Lung microvascular endothelial cell (primary cell): Measurements from ENCODE around the gene NHEJ1. TPM values are rescaled to one million over a fixed set of nuclear protein-coding genes. Genes with fewer than 3 reads are reported as not detected.

Source experiments
- DNase-seq, 2 donors: peaks; one replicate each; pipeline versions ENCODE4 v3.0.0 to v3.0.0-alpha.2; 2010; ENCODE audit warnings: low read depth in 2 of 2
- total RNA-seq: library from RNA; depleted of rRNA; stranded (reverse); fragments of >200 nt; gene quantifications from 2 replicates; pipeline ENCODE4 v1.2.1, GENCODE V29; 2014

The NHEJ1 gene
- total RNA-seq, 1 donor from 2014 or later, result 13.1 TPM

DNA sequence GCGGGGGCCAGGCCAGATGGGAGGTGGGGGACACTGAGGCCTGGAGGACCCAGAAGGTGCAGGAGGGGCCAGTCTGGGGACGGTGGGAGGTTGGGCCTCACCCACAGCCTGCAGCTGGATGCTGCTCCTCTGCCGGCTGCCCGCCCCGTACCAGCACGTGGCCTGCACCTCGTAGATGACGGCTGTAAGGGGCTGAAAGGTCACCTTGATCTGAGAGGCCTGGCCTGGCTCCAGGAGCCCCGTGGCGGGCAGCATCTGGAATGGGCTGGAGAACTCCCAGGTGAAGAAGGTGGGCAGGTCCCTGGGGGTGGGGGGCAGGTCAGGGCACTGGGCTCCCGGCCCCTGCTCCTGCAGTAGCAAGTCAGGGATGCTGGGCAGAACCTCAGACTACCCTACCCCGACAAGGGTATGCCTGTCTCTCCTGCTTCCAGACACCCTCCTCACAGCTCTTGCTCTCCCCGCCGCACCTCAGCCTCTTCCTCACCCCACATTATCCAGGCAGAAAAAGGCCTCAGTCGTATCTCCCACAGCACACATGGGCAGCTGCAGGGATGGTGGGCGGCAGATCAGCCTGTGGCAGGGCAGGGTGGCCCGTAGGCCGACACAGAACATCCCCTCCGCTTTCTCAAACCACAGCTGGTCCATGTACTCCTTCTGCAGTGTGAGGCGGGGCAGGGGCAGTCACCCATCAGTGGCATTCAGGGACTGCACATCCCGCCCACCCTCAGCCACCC, 129.4 kb downstream of the NHEJ1 start:
- DNase-seq, result no peak

DNA sequence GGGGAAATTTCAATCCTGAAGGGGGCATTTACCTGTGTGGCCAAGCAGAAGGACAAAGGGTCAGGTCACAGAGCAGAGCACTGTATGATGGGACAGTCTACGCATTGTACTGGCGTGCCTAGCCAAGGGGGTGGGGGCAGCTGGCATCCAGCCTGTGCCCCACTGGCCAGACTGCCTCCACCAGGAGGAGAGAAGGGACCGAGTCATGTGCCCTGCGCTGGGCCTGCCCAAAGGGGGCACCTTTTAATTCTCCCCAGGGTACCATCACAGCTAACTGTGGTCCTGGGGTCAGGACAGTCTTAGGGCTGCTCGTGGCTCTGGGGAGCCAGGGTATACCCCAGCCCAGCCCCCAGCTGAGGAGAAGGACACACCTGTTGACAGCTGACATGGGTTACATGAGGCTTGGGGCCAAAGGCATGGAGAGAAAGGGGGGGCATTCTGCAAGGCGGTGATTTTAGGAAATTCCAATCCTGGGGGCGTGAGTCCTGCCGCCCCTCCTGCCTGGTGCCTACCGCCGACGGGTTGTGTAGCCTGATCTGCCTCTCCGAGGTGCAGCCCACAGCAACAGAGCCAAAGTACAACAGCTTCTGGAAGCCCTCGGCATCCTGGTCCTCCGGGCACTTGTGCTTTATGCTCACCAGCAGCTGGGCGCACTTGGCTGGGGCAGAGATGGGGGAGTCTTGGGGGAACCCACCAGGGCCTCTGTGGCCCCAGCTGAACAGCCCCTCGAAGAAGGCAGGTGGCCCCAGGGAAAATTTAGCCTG, 130.3 kb downstream of the NHEJ1 start:
- no peak for DNase-seq

DNA sequence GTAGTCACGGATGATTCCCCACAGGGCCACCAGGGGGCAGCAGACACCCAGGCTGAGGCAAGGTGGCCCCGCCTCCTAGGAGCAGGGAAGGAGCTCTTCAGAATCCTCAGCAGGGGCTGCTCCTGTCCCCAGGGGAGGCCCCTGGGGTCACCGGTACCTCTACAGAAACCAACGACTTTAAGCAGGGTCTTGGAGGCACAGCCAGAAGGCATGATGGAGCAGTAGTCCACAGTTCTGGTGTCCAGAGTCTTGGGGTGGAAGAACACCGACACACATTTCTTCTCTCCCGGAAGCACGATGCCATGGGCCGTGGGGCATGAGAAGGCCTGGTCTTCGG, 130.8 kb downstream of the NHEJ1 start:
- DNase-seq, result peak; percentile 75 to 82

DNA sequence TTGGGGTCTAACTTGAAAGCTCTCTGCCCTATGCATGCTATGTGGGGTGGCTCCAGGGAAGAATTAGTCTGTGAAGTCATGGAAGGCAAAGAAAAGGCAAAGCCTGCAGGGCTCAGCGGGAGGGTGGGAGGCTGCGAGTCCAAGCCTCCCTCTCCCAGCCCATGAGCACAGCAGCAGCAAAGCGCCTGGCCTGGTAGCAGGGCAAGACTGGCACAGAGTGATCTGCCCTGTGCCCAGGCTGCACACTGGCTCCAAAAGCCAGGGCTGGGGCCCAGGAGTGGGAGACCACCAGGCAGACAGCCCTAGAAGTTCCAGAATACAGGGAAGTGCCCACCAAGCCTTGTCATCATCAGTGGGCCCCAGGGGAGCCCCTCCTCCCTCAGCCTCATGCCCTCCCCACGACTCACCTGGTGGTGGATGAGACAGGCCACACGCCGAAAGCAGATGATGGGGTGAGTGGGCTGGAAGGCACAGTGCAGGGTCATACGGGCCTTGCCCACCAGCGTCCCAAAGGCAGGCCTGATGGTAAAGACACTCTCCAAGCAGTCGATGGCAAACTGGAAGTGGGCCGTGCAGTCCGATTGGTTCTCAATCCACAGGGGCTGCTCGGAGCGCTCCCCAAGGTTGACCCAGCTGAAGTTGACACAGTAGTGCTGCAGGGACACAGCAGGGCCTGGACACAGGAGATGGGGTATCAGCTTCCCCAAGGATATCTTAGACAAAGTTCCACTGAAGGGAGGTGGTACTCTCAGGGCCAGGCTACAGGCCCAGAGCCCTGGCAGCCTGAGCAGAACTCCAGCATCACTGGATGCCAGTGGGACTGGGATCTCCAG, 131.4 kb downstream of the NHEJ1 start:
- no peak for DNase-seq

- DNase-seq, result no peak
Observed at GRCh38 chr2:219028141-219028540, 132.5 kb downstream of the NHEJ1 start.

- no peak for DNase-seq
Observed at GRCh38 chr2:219027511-219028055, 133.0 kb downstream of the NHEJ1 start.

- no peak for DNase-seq
Observed at GRCh38 chr2:219026946-219027345, 133.7 kb downstream of the NHEJ1 start.

DNA sequence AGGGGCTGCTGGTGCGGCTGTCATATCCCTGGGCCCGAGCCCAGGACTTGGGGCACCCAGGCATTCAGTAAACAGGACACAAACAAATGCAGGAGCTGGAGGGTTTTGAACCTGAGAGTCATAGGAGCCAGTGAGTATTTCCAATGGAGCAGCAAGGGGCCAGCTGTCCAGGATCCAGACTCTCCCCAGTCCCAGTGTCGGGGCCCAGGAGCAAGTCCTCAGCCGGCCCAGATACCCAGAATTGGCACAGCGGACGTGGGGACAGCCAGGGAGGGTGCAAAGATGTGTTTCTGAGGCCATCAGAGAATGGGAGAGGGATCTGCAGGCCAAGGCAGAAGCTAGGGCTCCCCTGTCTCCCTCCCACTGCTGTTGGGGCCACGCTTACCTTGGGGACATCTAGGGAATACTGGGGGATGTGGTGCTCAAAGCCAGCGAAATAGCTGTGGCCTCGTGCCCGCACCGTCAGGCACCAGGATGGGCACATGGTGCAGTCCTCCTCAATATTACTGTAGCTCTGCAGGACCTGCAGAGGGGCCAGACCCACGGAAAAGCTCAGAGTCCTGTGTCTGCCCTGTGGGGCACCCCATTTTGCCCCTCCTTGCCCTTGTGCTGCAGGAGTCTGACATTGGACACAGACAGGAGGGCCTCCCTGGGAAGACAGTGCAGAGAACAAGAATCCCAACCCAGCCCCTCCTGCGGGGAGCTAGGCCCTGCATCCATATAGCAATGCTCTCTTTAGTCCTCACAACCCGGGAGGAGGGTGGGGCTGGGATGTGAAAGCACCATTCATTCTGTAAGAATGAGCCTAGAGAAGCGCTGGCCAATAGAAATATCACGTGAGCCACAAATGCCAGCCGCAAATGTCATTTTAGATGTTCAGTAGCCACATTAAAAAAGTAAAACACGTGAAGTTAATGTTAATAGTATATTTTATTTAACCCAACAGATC, 134.7 kb downstream of the NHEJ1 start:
- DNase-seq, result no peak

Other genes starting within 250 kb of the NHEJ1 start
- gene CDK5R2, start 201.1 kb downstream of the NHEJ1 start, total RNA-seq, result not detected in 2 replicates
- not detected in 2 replicates for gene FEV, start 175.6 kb downstream of the NHEJ1 start, total RNA-seq
- not detected in 2 replicates for gene CRYBA2, start 167.4 kb downstream of the NHEJ1 start, total RNA-seq
- gene CFAP65, start 119.3 kb downstream of the NHEJ1 start, total RNA-seq, result not detected in 2 replicates
- gene IHH, start 99.9 kb downstream of the NHEJ1 start, total RNA-seq, result not detected in 2 replicates
- 0.44 and 2.0 TPM in 2 replicates for gene SLC23A3, start 9.2 kb upstream of the NHEJ1 start, total RNA-seq
- 15.5 and 26.4 TPM in 2 replicates for gene CNPPD1, start 16.1 kb upstream of the NHEJ1 start, total RNA-seq
- gene RETREG2, start 17.5 kb upstream of the NHEJ1 start, total RNA-seq, result 41.2 and 57.7 TPM in 2 replicates
- 15.9 and 25.2 TPM in 2 replicates for gene ZFAND2B, start 46.0 kb upstream of the NHEJ1 start, total RNA-seq
- 19.4 and 39.1 TPM in 2 replicates for gene ABCB6, start 58.1 kb upstream of the NHEJ1 start, total RNA-seq
- 29.4 and 43.3 TPM in 2 replicates for gene ATG9A, start 68.8 kb upstream of the NHEJ1 start, total RNA-seq
- gene ANKZF1, start 69.0 kb upstream of the NHEJ1 start, total RNA-seq, result 12.4 and 21.2 TPM in 2 replicates
- 2.8 and 4.4 TPM in 2 replicates for gene GLB1L, start 84.6 kb upstream of the NHEJ1 start, total RNA-seq
- gene STK16, start 84.7 kb upstream of the NHEJ1 start, total RNA-seq, result 11.3 and 13.9 TPM in 2 replicates
- gene TUBA4B, start 92.4 kb upstream of the NHEJ1 start, total RNA-seq, result not detected in 2 replicates
- gene TUBA4A, start 93.1 kb upstream of the NHEJ1 start, total RNA-seq, result 9.5 and 12.9 TPM in 2 replicates
- gene DNAJB2, start 118.6 kb upstream of the NHEJ1 start, total RNA-seq, result 15.0 and 28.0 TPM in 2 replicates
- gene PTPRN, start 148.6 kb upstream of the NHEJ1 start, total RNA-seq, result not detected in 2 replicates
- not detected in 2 replicates for gene RESP18, start 171.9 kb upstream of the NHEJ1 start, total RNA-seq
- gene DNPEP, start 227.1 kb upstream of the NHEJ1 start, total RNA-seq, result 38.4 and 52.2 TPM in 2 replicates